ENCODE data around the gene C1QTNF8. TPM values are rescaled to one million over a fixed set of nuclear protein-coding genes. Genes with fewer than 3 reads are reported as not detected.

The C1QTNF8 gene
- total RNA-seq, 2 experiments from 2014 or later, result not detected

GRCh38 chr16:1062895-1063294 lies 33.1 kb downstream of the C1QTNF8 start:
- CTCF ChIA-PET (ENCODE audit: unreplicated experiment), result no interaction called here

GRCh38 chr16:1061769-1062505 lies 34.1 kb downstream of the C1QTNF8 start:
- intact Hi-C loops (cut with micrococcal nuclease; ENCODE audit: unreplicated experiment), result no loop called here
- no peak for DNase-seq (ENCODE audit: low spot score)
- H3K79me2 ChIP-seq (ENCODE audit: insufficient read depth, low read depth, low read length), result no peaks in the 10 kb centered on the region
- no peak overlapping the region for H3K4me3 ChIP-seq (ENCODE audit: low read depth, low read length, poor library complexity, severe bottlenecking)
- ChIA-PET CTCF (ENCODE audit: unreplicated experiment) (no interaction called here), POLR2A (no interaction called here)
- no peak for TF ChIP-seq CTCF (conservative IDR thresholded peaks at IDR 0.05; ENCODE audit: low read length)
- TF ChIP-seq EZH2phosphoT487 (IDR thresholded peaks at IDR 0.05; ENCODE audit: borderline replicate concordance, low read depth, low read length), result no peak
- no TSS peak for BruUV-seq (replicated peaks)
- no peak overlapping the region for H3K27ac ChIP-seq (ENCODE audit: low read depth, low read length, poor library complexity, severe bottlenecking)
- H4K20me1 ChIP-seq (ENCODE audit: insufficient read depth, low read length), result no peaks in the 10 kb centered on the region
- H3K4me2 ChIP-seq (ENCODE audit: low read length), result no peak overlapping the region
- no peaks in the 10 kb centered on the region for H3K36me3 ChIP-seq (ENCODE audit: insufficient read depth, low read length)
- no peak overlapping the region for H2AFZ ChIP-seq (ENCODE audit: low read length)
- no peaks in the 10 kb centered on the region for H3K9me2 ChIP-seq (ENCODE audit: insufficient read depth, low read length)
- no peaks in the 10 kb centered on the region for H3K4me1 ChIP-seq (ENCODE audit: insufficient read depth, low read length, poor library complexity, severe bottlenecking)
- H3K9me3 ChIP-seq (ENCODE audit: low read length), result no peaks in the 10 kb centered on the region

More at GRCh38 chr16:1062895-1063294, 33.1 kb downstream of the C1QTNF8 start:
- no peaks in the 10 kb centered on the region for H3K79me2 ChIP-seq (ENCODE audit: insufficient read depth, low read depth, low read length)
- POLR2A ChIA-PET, result no interaction called here
- H3K9me2 ChIP-seq (ENCODE audit: insufficient read depth, low read length), result no peaks in the 10 kb centered on the region
- H3K4me3 ChIP-seq (ENCODE audit: low read depth, low read length, poor library complexity, severe bottlenecking), result no peak overlapping the region
- intact Hi-C loops (cut with micrococcal nuclease; ENCODE audit: unreplicated experiment), result no loop called here
- H3K4me1 ChIP-seq (ENCODE audit: insufficient read depth, low read length, poor library complexity, severe bottlenecking), result no peaks in the 10 kb centered on the region
- no peak for DNase-seq (ENCODE audit: low spot score)
- no peak overlapping the region for H3K4me2 ChIP-seq (ENCODE audit: low read length)
- H3K9me3 ChIP-seq (ENCODE audit: low read length), result no peaks in the 10 kb centered on the region
- no peak overlapping the region for H3K27ac ChIP-seq (ENCODE audit: low read depth, low read length, poor library complexity, severe bottlenecking)
- no peaks in the 10 kb centered on the region for H4K20me1 ChIP-seq (ENCODE audit: insufficient read depth, low read length)
- H2AFZ ChIP-seq (ENCODE audit: low read length), result no peak overlapping the region
- H3K36me3 ChIP-seq (ENCODE audit: insufficient read depth, low read length), result no peaks in the 10 kb centered on the region
- TF ChIP-seq EZH2phosphoT487 (IDR thresholded peaks at IDR 0.05; ENCODE audit: borderline replicate concordance, low read depth, low read length) (no peak), CTCF (conservative IDR thresholded peaks at IDR 0.05; ENCODE audit: low read length) (no peak)
- BruUV-seq (replicated peaks), result no TSS peak
